Superior temporal gyrus (tissue), 1 donor: ENCODE measurements around the gene HOXA6.

ENCODE experiments used
- DNase-seq: peaks from one replicate; pipeline ENCODE4 v3.0.0-alpha.2; 2016; ENCODE audit errors: extremely low spot score

Gene HOXA6

DNA sequence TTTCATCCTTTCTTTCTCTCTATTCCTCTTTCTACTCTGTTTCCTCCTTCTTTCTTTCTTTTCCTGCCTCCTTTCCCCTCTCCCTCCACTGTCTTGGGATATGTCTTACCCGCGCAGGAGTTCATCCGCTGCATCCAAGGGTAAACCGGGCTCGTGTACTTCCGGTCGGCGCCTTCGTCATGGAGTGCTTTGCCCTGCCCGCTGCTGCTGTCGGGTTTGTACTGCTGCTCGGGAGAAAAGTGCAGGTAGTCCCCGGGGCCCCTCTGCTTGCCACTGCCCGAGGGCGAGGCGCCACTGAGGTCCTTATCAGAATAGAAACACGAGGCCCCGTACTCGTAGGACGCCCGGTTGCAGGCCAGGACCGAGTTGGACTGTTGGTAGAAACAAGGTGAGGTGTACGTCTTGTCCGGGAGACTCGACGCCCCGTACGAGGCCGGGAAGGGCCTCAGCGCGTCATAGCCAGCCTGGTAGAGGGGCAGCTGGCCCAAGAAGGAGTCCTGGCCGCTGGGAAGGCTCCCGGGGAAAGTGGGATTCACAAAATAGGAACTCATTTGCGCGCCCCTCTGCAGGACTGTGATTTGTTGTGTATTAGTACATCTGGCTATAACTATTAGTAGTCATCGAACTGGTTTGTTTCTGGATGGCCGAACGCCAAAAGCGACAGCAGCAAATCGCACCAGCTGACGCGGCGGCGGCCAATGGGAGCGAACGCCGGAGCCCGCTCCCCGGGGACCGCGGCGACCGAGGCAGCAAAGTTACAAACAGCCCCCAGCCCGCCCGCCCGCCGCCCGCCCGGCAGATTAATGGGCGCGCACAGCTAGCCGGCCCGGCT is at the start of gene HOXA6:
TSS of gene HOXA6 (minus strand) at position 576 of the 832 bp plus-strand sequence. CDS start at position 551, 25 bp downstream.
- no peak for DNase-seq

DNA sequence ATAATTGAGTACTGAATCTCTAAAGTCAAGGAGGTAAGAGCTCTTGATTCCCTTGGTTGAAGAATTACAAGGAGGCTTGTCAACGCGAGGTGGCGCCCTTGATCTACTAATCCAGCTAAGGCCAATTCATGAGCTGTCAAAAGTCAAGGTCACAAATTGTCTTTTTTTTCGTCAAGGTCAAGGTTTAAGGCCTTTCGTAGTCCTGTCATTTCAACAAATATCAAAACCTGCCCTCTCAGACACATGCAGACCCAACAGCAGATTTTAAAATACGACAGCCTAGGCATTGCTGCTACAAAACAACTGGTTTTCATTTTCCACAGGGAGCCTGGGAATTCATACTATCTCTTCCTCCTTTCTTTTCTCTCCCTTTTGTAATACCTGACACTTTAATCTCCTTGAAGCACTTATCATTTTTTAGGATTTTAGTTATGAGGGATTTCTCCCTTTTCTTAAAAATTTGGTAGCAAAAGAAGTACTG is 48.8 kb upstream of the HOXA6 start:
- DNase-seq, result peak; percentile 91

DNA sequence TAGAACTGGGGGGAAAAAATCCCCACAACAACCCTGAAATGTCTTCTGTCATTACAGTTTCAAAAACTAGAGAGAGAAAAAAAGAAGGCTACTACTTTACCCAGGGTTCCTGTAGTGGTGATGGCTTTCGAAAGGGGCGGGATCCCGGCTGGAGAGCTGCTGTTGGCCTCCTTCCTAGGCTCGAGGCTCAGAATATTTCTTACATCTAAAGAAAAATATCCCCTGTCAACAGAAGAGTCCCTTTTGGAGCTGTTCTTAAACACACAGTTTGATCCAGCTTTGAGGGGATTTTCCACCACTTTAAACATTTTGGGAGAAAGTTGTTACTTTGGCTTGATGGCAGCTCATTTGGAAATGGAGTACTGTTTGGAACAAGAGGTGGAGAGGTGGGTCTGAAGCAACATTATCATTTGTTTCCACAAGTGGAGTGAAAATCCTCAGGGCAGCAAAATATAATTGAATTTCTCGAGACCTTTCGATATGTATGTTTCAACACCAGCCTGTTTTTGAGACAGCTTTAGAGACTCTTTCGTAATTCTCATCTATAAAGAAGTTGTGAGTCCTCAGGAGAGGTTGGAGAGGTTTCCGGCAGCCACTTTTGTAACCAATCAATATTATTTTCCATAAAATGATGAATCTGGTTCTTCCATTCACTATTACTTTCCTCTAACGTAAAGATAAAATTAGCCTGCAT is 47.3 kb upstream of the HOXA6 start:
- no peak for DNase-seq

DNA sequence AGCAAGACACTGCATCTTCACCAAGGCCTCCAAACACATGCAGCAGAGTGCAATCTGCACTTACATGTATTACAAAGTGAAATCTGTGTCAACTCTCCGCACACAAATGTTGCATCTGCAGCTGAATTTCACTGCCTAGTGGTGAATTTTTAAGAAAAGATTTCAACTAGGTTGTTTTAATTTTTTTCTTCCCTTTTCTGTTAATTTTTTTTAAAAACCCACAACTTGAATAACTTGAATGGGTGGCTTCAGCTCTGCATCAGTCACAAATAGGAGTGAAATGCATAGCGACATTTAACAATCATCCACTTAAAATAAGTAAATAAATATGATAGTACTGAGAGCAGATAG is 46.4 kb upstream of the HOXA6 start:
- DNase-seq, result no peak

DNA sequence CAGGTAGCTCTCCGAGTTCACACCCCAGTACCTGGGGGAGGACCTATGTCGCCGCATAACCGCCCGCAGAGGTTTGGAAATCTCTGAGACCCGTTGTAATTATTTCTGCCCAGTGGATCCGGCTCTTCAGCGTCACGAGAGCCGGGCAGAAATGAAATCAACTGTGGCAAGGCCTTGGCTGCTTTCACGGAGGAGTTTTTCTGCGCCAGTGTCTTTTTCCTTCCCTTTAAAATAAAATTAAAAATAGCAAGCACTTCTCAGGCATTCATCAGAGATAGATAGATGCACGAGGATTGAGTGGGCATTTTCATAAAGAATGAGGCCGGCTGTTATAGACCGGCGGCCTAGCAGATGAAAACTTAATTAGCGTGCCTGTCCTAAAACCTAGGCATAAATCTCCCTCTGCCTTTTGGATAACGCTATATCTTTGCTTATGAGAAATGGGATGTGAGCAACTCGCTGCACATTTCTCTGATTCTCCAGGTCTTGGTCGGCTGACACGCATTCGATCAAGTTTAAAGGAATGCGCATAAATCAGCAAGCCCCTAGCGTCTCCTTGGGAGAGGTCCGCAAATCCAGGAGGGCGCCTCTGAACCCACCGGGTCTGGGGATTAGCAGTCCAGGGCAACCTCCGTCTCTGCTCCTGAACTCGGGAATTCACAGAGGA is 45.9 kb upstream of the HOXA6 start:
- DNase-seq, result no peak

DNA sequence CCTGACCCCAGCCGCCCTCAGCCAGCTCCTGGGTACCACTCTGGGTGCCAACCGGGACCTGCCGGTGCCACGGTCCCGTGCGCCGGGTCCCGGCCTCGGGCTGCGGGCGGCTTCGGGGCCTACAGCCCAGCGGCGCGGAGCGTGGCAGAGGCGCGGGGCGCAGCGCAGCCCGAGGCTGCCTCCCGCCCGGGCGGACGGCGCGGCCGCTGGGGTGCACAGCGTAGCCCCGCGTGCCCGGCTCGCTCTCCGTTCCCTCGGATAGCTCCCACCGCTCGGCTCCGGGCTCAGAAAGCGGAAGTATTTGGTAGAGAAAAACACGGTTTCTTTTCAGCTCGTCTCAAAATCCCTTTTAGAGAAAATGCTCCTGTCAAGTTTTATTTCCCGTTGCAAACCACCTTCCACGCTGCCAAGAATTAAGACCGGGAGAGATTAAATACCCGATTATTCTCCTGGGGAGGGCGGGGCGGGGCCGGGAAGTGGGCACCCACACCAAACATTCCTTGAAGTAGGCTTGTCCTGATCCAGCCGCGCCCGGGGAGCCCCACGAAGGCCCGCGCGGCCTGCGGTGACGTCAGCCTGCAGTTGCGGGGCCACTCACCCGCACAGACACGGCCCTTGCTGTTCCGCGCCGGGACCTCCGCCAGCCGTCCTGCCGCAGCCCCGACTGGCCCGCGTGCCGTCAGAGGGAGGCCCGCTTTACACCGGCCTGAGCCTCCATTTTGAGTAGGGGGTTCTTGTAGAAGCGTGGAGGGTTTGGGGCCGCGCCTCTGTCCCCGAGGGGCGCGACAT is 45.2 kb upstream of the HOXA6 start:
- no peak for DNase-seq

DNA sequence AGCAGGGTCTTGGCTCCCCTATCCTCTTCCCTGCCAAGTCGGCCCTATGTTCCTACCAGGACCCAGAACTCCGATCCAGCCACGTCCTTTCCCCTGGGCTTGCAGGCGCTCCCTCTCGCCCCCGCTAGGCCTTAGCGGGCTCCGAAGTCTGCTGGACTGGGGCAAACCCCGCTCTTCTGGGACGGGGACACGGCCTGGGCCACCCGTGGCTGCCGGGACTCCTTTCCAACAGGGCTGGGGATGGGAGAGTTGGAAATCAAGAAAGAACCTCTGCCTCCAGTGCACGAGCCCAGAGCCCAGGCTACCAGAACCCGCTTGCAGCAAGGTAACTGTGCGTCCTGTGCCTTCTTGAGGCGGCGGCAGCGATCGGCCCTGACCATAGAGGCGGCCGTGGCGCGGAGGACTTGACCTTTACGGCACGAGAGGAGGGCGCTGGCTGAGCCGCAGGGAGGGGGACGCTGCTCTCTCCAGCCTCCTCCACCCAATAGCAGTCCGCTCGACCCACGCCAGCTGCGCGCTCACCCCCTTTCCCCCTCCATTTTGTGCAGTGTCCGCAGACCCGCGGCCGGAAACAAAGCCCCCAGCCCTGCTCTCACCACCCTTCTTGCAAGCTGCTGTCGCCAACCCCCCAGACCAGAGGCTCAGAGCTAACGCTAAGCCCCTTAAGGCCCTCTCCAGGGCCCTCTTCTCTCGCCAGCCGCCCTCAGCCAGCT is 44.4 kb upstream of the HOXA6 start:
- DNase-seq, result no peak

DNA sequence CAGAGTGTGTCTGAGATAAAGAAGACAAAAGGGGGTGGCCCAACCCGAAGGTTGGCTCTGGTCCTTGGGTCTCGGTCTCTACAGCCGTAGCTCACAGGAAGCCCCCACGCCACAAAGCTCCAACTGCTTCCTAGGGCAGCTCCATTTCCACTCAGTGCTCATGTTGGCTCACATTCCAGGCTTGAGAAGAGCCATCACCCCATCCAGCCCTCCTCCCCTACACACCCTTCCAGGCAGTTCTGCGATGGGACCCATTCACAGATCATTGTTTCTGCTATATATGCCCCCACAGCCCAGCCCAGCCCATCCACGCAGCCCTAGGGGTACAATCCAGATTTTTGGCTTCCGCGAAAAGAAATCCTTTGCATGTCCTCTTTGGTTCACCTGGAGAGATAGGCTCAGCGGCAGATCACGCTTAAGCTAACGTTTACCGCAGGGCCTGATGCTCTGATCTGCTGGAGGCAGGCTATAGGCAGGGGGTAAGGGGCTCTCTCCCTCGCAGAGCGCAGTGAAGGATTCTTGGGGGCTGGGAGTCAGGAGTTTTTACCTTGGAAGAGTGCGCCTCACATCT is 43.7 kb upstream of the HOXA6 start:
- DNase-seq, result no peak

DNA sequence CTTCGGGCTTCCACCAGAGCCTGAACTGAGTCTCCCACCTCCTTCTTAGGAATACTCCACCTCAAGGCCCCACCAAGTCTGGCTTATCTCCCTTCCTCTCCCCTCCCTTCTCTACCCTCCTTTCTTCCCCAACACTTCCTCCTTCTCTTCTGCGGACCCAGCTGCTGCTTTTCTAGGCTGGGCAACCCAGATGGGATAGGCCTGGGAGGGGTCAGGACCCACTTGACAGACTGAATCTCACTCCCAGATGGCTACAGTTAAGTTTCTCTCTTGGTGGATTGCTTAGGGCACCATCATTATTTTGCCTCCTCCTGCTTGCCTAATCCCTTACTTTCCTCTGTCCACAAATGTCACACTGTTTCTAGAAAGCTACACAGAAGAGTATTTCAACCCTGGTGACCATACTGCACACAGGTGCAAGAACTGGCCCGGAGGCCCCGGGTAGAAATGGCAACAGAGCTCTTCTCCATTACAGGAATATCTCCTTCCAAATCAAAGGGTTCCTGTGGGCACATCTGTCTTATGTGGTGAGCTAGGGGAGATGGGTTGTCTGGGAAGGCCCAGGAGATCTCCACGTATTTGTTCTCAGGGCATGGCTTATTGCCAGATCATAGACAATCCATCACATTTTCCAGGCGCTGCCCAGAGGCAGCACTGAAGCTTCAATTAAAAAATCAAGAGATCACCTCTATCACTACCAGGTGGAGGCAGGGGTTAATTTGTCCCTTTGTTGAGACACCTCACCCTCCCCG is 42.6 kb upstream of the HOXA6 start:
- no peak for DNase-seq

DNA sequence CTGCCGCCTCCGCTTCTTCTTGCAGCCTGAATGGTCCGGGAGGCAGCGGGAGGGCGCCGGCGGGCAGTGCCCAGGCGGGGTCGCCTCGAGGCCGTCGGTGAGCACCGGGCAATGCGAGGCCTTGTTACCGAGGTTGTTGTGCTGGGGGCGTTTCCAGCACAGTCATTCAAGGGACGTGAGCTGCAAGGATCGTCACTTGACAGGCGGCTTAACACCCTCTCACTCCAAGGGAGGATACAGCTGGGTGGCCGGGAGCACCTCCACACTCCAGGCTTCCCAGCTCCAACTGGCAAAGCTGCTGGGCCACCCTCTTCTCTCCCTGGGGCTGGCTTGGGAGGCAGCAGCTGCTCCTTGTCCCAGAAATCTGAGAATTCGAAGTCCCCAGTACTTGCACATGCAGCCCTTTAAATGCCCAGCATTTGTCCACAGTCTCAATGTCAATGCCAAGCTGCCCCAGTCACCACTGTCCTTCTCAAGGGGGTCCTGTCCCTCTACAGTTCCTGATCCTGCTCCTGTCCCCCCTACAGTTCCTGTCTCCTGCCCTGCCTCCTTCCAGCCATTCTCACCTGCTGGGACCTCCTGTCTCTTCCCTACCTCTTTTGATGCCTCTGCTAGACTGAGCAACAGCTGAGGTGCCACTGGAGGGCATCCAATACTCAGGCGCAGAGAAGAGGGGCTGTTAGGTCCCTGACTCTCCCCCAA is 41.9 kb upstream of the HOXA6 start:
- DNase-seq, result no peak

DNA sequence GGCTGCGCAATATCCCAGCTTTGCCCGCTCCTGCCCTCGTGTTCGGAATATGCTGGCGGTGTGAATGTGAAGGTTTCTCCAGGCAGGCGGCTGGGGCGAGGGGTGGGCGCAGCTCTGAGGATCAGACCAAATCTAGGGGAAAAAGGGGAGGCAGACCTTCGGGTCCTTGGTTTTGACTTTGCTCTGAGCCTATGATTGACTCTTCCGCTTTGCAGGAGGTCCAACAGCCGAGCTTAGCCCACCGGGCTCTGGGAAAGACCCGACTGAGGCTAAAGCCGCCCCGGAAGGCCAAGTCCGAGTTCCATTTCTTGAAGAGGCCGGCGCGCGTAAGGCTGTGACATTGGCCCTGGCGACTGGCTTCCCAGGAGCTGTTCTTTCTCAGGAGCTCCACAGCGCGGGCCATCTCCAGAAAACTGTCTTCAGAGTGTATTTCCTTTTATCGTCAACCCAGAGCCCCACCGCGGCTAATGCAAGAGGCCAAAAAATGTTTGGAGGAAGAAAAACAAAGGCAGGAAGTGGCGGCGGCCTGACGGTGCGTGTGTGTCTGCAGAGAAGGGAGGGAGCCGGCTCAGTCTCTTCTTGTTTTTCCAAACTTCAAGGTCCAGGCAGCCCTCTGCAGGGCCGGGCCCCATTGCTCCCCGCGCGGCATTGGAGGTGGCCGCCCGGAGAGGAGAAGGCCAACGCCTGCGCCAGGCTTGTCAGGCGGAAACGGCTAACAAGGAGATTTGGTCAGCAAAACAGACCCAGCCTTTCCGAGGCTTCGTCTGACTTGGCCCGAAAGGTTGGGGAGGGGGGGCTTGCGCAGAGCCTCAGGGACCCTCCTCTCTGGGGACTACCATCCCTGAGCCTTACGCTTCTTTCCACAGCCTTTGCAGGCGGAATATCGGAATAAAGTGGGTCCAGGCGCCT is 41.1 kb upstream of the HOXA6 start:
- DNase-seq, result no peak

DNA sequence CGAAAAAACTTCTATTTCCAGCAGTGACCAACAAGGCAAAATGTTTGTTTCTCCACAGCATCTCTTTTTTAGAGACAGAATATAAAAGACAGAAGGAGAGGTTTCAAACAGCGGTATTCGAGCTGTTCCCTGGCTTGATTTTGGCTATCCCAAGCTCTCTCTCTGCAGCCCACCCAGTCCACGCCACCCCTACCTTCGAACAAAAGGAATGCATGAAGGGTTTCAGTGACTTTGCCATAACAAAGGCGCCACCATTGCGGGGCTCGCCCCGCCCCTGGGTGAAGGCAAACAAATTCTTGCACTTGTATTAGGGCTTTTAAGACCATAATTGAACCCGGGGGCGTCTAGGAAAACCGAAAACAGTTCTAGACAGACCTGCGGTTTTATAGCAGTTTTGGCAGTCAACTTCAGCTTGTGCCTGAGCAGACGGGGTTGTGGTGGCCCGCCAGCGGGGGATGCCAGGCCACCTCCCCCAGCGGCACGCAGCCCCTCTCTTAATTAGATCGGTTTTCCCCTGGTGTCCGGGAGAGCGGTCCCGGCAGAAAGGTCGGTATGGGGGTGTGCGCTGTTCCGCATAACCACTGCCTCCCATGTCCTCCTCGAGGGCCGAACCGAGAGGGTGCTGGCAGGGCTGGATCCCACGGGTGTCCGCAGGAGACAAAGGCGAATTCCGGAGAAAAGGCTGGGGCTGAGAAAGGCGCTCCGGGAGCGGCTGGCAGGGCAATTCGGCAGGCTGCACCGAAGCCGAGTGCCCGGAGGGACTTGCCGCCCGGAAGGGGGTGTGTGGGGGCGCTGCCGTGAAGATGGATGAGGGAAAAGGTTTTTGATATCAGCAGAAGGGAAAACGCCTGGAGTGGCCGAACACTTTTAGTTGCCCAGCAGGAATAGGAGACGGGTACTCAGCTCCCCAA is 40.2 kb upstream of the HOXA6 start:
- DNase-seq, result no peak

DNA sequence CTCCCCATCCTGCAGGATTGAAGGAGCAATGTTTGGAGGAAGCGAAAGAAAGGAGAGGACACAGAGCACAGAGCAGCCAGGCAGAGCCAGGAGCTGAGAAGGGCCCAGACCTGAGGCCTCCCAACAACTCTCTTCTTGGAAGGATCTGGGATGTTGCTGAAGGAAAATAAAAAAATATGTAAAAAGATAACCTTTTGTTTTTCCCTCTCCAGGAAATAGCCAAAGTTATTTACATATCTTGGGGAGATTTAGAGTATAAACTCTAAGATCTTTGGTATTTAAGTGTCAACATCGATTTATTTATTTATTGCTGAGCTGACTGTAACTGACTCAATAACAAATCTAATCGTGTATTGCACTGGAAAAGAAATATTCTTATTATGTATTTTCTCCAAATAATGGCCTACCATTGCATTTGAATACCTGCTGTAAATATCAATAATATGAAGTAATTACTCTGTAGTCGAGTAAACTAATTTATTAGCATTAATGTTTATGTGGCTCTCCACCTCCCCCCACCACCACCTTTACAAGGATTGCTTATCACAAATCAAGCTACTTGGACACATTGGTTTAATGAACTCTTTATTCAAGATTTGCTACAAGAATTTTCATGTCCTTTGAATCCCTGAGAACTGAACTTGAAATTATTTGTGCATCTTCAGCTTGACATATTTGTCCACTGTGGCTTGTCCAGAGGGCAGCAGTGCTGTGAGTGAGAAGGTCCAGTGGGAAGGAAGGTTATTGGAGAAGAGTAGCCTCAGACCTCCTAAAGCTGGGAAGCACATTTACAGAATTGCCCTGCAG is 39.3 kb upstream of the HOXA6 start:
- no peak for DNase-seq

DNA sequence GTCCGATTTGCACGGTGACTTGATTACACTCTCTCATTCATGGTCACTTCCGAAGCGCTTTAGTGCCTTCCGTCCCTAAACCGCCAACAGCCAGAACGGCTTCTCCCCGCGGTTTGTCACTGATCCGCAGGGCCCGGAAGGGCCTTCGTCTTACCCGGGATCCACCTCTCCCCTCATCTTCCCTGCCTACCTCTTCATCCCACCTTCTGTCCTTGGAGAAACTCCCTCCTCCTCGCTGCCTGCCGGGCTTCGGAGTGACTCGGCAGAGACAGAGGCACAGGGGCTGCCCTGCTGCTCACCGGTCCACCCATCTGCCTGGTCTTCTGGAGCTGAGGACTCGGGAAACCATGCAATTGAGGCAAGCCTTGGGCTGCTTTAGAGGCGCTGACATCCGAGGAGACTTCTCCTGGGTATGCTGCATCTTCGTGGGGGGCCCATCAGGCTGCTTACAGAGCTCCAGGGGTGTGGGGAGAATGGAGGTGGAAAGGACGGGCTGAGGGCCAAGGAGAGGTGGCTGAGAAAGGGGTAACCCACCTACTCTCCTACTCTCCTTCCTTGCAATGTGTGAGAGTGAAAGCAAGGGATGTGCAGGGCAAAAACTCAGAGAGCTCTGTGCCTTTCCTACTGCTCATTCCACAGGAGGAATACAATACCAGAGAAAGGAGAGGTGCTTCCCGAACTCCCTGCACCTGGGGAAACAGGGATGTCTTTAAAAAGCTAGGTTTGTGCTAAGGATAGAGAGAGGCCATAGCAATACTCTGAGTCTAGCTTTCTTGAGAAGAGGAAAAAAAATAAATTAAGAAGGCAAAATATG is 38.5 kb upstream of the HOXA6 start:
- DNase-seq, result no peak

DNA sequence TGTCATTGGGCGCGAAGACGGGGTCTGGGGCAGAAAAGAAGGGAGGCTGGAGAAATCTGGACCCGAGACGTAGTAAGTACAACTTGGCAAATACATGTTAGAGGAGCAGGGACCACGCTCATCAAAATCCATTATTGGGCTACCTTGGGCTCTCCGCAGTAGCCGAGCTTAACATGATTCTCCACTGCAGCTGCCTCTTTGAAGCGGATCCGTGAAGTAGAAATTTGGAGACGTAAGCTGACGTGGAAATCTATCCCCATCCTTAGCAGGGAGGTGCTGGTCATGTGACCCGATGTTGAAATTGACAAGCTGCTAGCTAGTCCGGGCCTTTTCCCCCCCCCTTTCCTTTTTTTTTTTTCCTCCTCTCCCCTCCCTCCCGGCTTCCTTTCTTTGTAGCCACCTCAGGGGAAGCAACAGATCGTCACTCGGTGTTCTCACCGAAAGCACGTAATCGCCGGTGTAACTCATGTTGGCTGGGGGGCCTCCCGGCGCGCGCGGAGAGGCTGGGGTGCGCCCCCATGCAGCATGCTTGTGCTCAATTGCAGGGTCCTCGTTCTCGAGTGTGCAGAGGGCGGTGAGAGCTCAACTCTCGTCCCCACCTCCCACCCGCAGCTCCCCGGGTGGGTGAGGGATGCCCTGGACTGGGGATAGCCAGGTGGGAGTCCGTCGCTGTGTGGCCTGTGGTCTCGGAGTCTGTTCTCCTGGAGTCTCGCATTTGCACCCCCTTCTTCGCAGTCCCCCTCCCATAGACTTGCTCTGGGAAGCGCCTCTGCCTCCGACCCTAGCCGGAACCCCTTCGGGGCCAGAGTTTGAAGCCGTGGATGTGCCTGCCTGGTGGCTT is 37.7 kb upstream of the HOXA6 start, which contains the start of gene HOXA11:
TSS of gene HOXA11 (minus strand) at position 220 of the 841 bp plus-strand sequence. CDS start at position 132, 88 bp downstream.
- no peak for DNase-seq
